ENCODE results near the gene MCCC2. TPM values are rescaled to one million over a fixed set of nuclear protein-coding genes. Genes with fewer than 3 reads are reported as not detected.
A peak's percentile ranks its signal among the peaks of the same experiment; 100 is the strongest.

MCCC2 gene
- polyA plus RNA-seq, 2 of the 4 experiments (the other 2 are of a cell fraction), result 49.4 to 88.4 TPM

DNA sequence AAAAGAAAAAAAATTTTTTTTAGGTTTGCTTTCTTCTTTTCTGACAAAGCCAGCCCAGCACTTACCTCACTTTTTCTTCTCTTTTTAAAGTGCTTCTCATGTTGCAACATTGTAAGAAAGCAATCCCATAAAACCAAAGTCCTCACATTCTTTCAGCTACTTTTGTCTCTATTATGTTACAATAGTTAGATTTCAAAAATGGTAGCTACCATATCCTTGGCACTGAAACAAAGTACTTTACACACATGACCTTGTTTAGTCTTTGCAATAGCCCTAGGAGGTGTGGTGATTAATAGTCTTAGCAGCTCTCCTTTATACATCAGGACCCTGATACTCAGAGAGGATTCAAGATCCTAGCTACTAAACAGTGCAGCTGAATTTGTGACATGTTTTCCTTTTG lies 108.5 kb downstream of the MCCC2 start:
- peaks cover 19% of the 10 kb centered on the region; the same call in 2 of the 3 replicates for H3K4me1 ChIP-seq
- ChIA-PET CTCF (interaction anchor here (1.8 kb wide), 1 partner anchor 62 kb away, joined by 5 read pairs; no protein-coding TSS in a partner anchor), POLR2A (no interaction called here)
- no peak overlapping the region; a peak in 1 of 6 replicates for H3K27ac ChIP-seq
- TF ChIP-seq KDM1A (IDR thresholded peaks at IDR 0.05; ENCODE audit: low read depth), result no peak
- TF ChIP-seq JUNB (IDR thresholded peaks at IDR 0.05), result 0 out of 2 replicates have a peak, but pooled peaks have one; percentile 14
- TF ChIP-seq FOSL2 (IDR thresholded peaks at IDR 0.05), result no peak
- 0 out of 2 replicates have a peak, but pooled peaks have one; percentile 5 for TF ChIP-seq FOSL2 (CRISPR knock-in tag; IDR thresholded peaks at IDR 0.05)
- TF ChIP-seq MAZ (IDR thresholded peaks at IDR 0.05; ENCODE audit: borderline replicate concordance, low read depth, low read length), result no peak
- no peak for TF ChIP-seq HDAC2 (IDR thresholded peaks at IDR 0.05)
- TF ChIP-seq EP300 (IDR thresholded peaks at IDR 0.05), result peak in 1 of 2 experiments; percentile 39; a peak in 1 of 5 replicates
- no peak for TF ChIP-seq FOXS1 (CRISPR knock-in tag; IDR thresholded peaks at IDR 0.05)
- TF ChIP-seq, protein P1, sequence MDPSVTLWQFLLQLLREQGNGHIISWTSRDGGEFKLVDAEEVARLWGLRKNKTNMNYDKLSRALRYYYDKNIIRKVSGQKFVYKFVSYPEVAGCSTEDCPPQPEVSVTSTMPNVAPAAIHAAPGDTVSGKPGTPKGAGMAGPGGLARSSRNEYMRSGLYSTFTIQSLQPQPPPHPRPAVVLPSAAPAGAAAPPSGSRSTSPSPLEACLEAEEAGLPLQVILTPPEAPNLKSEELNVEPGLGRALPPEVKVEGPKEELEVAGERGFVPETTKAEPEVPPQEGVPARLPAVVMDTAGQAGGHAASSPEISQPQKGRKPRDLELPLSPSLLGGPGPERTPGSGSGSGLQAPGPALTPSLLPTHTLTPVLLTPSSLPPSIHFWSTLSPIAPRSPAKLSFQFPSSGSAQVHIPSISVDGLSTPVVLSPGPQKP (IDR thresholded peaks at IDR 0.05; ENCODE audit: low read depth, low read length), result no peak
- TF ChIP-seq CEBPB (IDR thresholded peaks at IDR 0.05), result peak in 1 of 2 experiments; percentile 42; a peak in 1 of 4 replicates
- TF ChIP-seq E2F6 (IDR thresholded peaks at IDR 0.05; ENCODE audit: borderline replicate concordance, low read depth), result no peak
- DNase-seq (ENCODE audit: low read depth in 1 of 2, low spot score in 1 of 2) (peak in 1 of 2 experiments; percentile 22), FAIRE-seq (no peak), ATAC-seq (peak; percentile 42 to 55; a peak in 3 of 6 replicates)
- peak overlapping the region; percentile 16; the same call in 2 of the 3 replicates for H3K4me2 ChIP-seq
- no peak overlapping the region for H3K4me3 ChIP-seq
- no peaks in the 10 kb centered on the region for H3K9me3 ChIP-seq

GRCh38 chr5:71697967-71698366 lies 110.8 kb downstream of the MCCC2 start:
- ChIA-PET CTCF (interaction anchor here (0.9 to 2.0 kb wide), 9 partner anchors 8 to 110 kb away, joined by 3 to 8 read pairs (median 3); partner anchors contain the start of gene MCCC2), POLR2A (no interaction called here)
- ATAC-seq, result peak in 1 of 2 experiments; percentile 69; a peak in 3 of 6 replicates
- TF ChIP-seq KDM1A (IDR thresholded peaks at IDR 0.05; ENCODE audit: low read depth), result no peak
- peak; percentile 43; the same call in 2 of the 3 replicates for TF ChIP-seq CTCF (IDR thresholded peaks at IDR 0.05)
- 0 out of 5 replicates have a peak, but pooled peaks of 1 of the 2 experiments have one; percentile 17 for TF ChIP-seq RAD21 (conservative IDR thresholded peaks at IDR 0.05 in 1 of 2, IDR thresholded peaks at IDR 0.05 in 1 of 2)
- peak in 1 of 2 experiments; percentile 27 for DNase-seq (ENCODE audit: low read depth in 1 of 2, low spot score in 1 of 2)
- FAIRE-seq, result no peak
- Histone ChIP-seq H3K27ac (no peak overlapping the region), H3K4me2 (no peak overlapping the region), H3K4me1 (peaks cover 19% of the 10 kb centered on the region; the same call in 2 of the 3 replicates), H3K4me3 (no peak overlapping the region), H3K9me3 (no peaks in the 10 kb centered on the region)
- 58% methylated on average over 14 of the region's 14 CpGs for WGBS (ENCODE audit: missing lambda C conversion rate)

- DNase-seq (ENCODE audit: low read depth in 1 of 2, low spot score in 1 of 2) (no peak), FAIRE-seq (no peak), ATAC-seq (no peak)
- Histone ChIP-seq H3K4me1 (peaks cover 13% of the 10 kb centered on the region; the same call in 2 of the 3 replicates), H3K4me2 (no peak overlapping the region), H3K4me3 (no peak overlapping the region), H3K9me3 (no peaks in the 10 kb centered on the region), H3K27ac (no peak overlapping the region)
- POLR2A ChIA-PET, result no interaction called here
- WGBS (ENCODE audit: missing lambda C conversion rate), result 69% methylated on average over 2 of the region's 2 CpGs
- no peak for TF ChIP-seq ATOH8 (CRISPR knock-in tag; IDR thresholded peaks at IDR 0.05; ENCODE audit: low read depth)
- TF ChIP-seq RNF2 (IDR thresholded peaks at IDR 0.05; ENCODE audit: borderline replicate concordance, low read depth), result no peak
- no peak for TF ChIP-seq HOXB5 (CRISPR knock-in tag; IDR thresholded peaks at IDR 0.05)
- no peak for TF ChIP-seq EP300 (IDR thresholded peaks at IDR 0.05)
- TF ChIP-seq HDAC2 (IDR thresholded peaks at IDR 0.05), result no peak
- no peak for TF ChIP-seq NPAS2 (CRISPR knock-in tag; IDR thresholded peaks at IDR 0.05; ENCODE audit: borderline replicate concordance)
- TF ChIP-seq HOXA7 (CRISPR knock-in tag; IDR thresholded peaks at IDR 0.05), result no peak
- TF ChIP-seq EHF (CRISPR knock-in tag; IDR thresholded peaks at IDR 0.05), result no peak
- TF ChIP-seq HOXB13 (CRISPR knock-in tag; IDR thresholded peaks at IDR 0.05; ENCODE audit: low read depth), result no peak
- TF ChIP-seq TFCP2L1 (CRISPR knock-in tag; IDR thresholded peaks at IDR 0.05), result no peak
- TF ChIP-seq, protein P2, sequence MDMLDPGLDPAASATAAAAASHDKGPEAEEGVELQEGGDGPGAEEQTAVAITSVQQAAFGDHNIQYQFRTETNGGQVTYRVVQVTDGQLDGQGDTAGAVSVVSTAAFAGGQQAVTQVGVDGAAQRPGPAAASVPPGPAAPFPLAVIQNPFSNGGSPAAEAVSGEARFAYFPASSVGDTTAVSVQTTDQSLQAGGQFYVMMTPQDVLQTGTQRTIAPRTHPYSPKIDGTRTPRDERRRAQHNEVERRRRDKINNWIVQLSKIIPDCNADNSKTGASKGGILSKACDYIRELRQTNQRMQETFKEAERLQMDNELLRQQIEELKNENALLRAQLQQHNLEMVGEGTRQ (IDR thresholded peaks at IDR 0.05), result no peak
- TF ChIP-seq POLR2AphosphoS2 (conservative IDR thresholded peaks at IDR 0.05; ENCODE audit: low read length), result no peak
- no peak for TF ChIP-seq CBX8 (IDR thresholded peaks at IDR 0.05)
- TF ChIP-seq RARB (CRISPR knock-in tag; IDR thresholded peaks at IDR 0.05), result no peak
- TF ChIP-seq PBX3 (IDR thresholded peaks at IDR 0.05), result no peak
- TF ChIP-seq JUN (IDR thresholded peaks at IDR 0.05), result no peak
- CTCF ChIA-PET, result interaction anchor here (0.7 to 2.0 kb wide), 2 partner anchors 10 to 445 kb away, joined by 3 to 8 read pairs; no protein-coding TSS in a partner anchor
Observed at GRCh38 chr5:71699233-71699632, 112.1 kb downstream of the MCCC2 start.
